Activated naive CD8-positive, alpha-beta T cell treated with anti-CD3 and anti-CD28 coated beads, Interleukin-2, amount 50 U/mL, for 24 hours (primary cell): ENCODE measurements around the gene HVCN1.
"Not testable (repeated sequence)": the region's sequence is repeated elsewhere in the genome, so short reads cannot be mapped to it uniquely, and the experiment has no call there.

Experiments
- ATAC-seq: fragments of 150-1000 bp; cut with Tn5 transposase; one replicate; pipeline ENCODE4 v1.10.0; 2021
- DNase-seq: peaks from one replicate; pipeline ENCODE4 v3.0.0; 2021
- H3K27ac Mint-ChIP-seq: one replicate; pipeline ENCODE4 v1.8.0; 2021; ENCODE audit warnings: mild to moderate bottlenecking, mixed read lengths
- H3K27me3 Mint-ChIP-seq: one replicate; pipeline ENCODE4 v1.8.0; 2021; ENCODE audit warnings: mixed read lengths
- H3K36me3 Mint-ChIP-seq: one replicate; pipeline ENCODE4 v1.8.0; 2021; ENCODE audit warnings: low read depth, mixed read lengths
- H3K4me1 Mint-ChIP-seq: one replicate; pipeline ENCODE4 v1.8.0; 2021; ENCODE audit warnings: mixed read lengths
- H3K4me3 Mint-ChIP-seq: one replicate; pipeline ENCODE4 v1.8.0; 2021; ENCODE audit warnings: mild to moderate bottlenecking, moderate library complexity, mixed read lengths
- H3K9me3 Mint-ChIP-seq: one replicate; pipeline ENCODE4 v1.8.0; 2021; ENCODE audit warnings: mixed read lengths

The HVCN1 gene

DNA sequence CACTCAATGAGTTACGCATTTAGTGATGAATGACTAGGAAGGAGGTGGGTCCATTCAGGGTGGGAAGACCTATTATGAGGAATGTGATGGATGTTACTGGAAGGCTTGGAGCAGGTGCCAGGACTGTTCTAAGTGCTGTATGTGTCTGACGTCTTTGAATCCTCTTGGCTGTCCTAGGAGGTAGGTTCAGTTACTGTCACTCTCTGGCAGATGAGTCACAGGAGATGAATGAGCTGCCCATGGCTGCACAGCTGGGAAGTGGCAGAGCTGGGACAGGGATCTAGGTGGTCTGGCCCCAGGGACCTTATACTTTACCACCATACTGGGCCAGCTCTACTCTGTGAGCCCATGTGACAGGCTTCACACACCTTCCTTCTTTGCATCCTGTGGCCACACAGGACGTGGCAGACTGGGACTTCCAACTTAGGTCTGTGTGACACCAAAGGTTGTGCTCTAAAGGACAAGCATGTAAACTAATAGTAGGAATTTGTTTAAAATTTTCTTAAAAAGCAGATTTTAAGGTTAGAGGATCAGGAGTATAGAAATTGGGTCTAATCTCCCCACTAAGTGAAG, 51.0 kb downstream of the HVCN1 start:
- H3K4me1 Mint-ChIP-seq: peaks cover 84% of the 10 kb centered on the region
- DNase-seq (no peak), ATAC-seq (peak; percentile 62)
- no peak overlapping the region for H3K27ac Mint-ChIP-seq
- no peaks in the 10 kb centered on the region for H3K27me3 Mint-ChIP-seq
- no peak overlapping the region for H3K4me3 Mint-ChIP-seq
- H3K9me3 Mint-ChIP-seq: no peaks in the 10 kb centered on the region
- no peaks in the 10 kb centered on the region for H3K36me3 Mint-ChIP-seq

GRCh38 chr12:110636516-110636915, 52.4 kb downstream of the HVCN1 start:
- DNase-seq (no peak), ATAC-seq (no peak)
- Mint-ChIP-seq H3K27me3 (no peaks in the 10 kb centered on the region), H3K4me1 (peaks cover 75% of the 10 kb centered on the region), H3K27ac (peak overlapping the region; percentile 48), H3K9me3 (no peaks in the 10 kb centered on the region), H3K4me3 (no peak overlapping the region), H3K36me3 (no peaks in the 10 kb centered on the region)

- no peaks in the 10 kb centered on the region for H3K9me3 Mint-ChIP-seq
- H3K27me3 Mint-ChIP-seq: no peaks in the 10 kb centered on the region
- DNase-seq (no peak), ATAC-seq (no peak)
- H3K27ac Mint-ChIP-seq: peak overlapping the region; percentile 67
- H3K4me3 Mint-ChIP-seq: no peak overlapping the region
- no peaks in the 10 kb centered on the region for H3K36me3 Mint-ChIP-seq
- H3K4me1 Mint-ChIP-seq: peaks cover 61% of the 10 kb centered on the region
Measured at GRCh38 chr12:110635055-110635454, 53.9 kb downstream of the HVCN1 start.

GRCh38 chr12:110627500-110628195, 61.3 kb downstream of the HVCN1 start:
- Mint-ChIP-seq H3K27me3 (no peaks in the 10 kb centered on the region), H3K9me3 (no peaks in the 10 kb centered on the region), H3K36me3 (peaks cover 11% of the 10 kb centered on the region), H3K4me3 (peak overlapping the region; percentile 2), H3K27ac (peak overlapping the region; percentile 60), H3K4me1 (peaks cover 16% of the 10 kb centered on the region)
- ATAC-seq (no peak), DNase-seq (no peak)

DNA sequence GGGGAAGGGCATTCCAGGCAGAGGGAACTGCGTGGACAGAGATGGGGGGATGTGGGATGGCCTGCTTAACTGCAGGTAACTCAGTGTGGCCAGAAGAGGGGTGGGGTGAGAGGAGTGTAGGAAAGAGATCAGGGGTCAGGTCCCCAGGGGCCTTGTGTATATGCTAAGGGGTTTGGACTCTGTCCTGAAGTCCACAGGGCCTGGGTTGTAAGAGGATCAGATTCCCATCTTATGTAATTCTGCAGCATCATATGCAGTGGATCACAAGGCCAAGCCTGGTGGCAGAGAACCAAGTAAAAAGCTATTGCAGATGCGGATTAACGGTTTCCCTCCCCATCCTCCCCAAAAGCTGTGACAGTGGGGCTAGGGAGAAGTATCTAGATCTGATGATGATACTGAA, 66.3 kb downstream of the HVCN1 start:
- no peak for ATAC-seq
- peaks cover 34% of the 10 kb centered on the region for H3K4me1 Mint-ChIP-seq
- no peak for DNase-seq
- H3K27ac Mint-ChIP-seq: no peak overlapping the region
- no peaks in the 10 kb centered on the region for H3K27me3 Mint-ChIP-seq
- H3K4me3 Mint-ChIP-seq: no peak overlapping the region
- peaks cover 3% of the 10 kb centered on the region for H3K36me3 Mint-ChIP-seq
- H3K9me3 Mint-ChIP-seq: no peaks in the 10 kb centered on the region

DNA sequence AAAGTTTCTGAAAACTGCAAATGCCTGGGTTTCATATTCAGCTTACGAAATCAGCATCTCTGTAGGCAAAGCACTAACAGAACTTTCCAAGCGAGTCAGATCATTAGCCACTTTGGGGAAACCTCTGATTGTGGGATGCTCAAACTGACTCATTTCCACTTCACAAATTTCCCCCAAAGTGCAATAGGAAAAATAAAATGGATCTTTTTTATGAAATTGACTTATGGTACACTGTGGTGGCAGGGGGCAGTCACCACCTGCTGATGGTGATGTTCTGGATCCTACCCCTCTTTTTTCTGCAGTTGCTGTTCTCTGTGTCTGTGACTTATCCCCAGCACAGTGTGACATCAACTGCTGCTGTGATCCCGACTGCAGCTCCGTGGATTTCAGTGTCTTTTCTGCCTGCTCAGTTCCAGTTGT, 69.4 kb downstream of the HVCN1 start:
- DNase-seq: peak; percentile 42
- H3K4me3 Mint-ChIP-seq: peak overlapping the region; percentile 47
- peak overlapping the region; percentile 88 for H3K27ac Mint-ChIP-seq
- peaks cover 40% of the 10 kb centered on the region for H3K4me1 Mint-ChIP-seq
- peaks cover 3% of the 10 kb centered on the region for H3K36me3 Mint-ChIP-seq
- no peaks in the 10 kb centered on the region for H3K9me3 Mint-ChIP-seq
- ATAC-seq: peak; percentile 96
- H3K27me3 Mint-ChIP-seq: no peaks in the 10 kb centered on the region

GRCh38 chr12:110616471-110617115, 72.3 kb downstream of the HVCN1 start:
- H3K4me1 Mint-ChIP-seq: peaks cover 51% of the 10 kb centered on the region
- no peaks in the 10 kb centered on the region for H3K9me3 Mint-ChIP-seq
- peak overlapping the region; percentile 16 for H3K27ac Mint-ChIP-seq
- no peaks in the 10 kb centered on the region for H3K27me3 Mint-ChIP-seq
- no peak overlapping the region for H3K4me3 Mint-ChIP-seq
- DNase-seq (no peak), ATAC-seq (no peak)
- no peaks in the 10 kb centered on the region for H3K36me3 Mint-ChIP-seq

- DNase-seq (no peak), ATAC-seq (no peak)
- peak overlapping the region; percentile 22 for H3K27ac Mint-ChIP-seq
- no peaks in the 10 kb centered on the region for H3K27me3 Mint-ChIP-seq
- peak overlapping the region; percentile 82 for H3K4me3 Mint-ChIP-seq
- peaks cover 46% of the 10 kb centered on the region for H3K4me1 Mint-ChIP-seq
- no peaks in the 10 kb centered on the region for H3K36me3 Mint-ChIP-seq
- no peaks in the 10 kb centered on the region for H3K9me3 Mint-ChIP-seq
Measured at GRCh38 chr12:110615171-110615570, 73.7 kb downstream of the HVCN1 start.

- Mint-ChIP-seq H3K4me1 (peaks cover 43% of the 10 kb centered on the region), H3K27me3 (no peaks in the 10 kb centered on the region), H3K27ac (peak within 1 kb of the TSS; percentile 82), H3K9me3 (no peaks in the 10 kb centered on the region), H3K36me3 (no peaks in the 10 kb centered on the region), H3K4me3 (peak within 1 kb of the TSS; percentile 82)
- DNase-seq (peak; percentile 99), ATAC-seq (peak; percentile 99)
Measured at GRCh38 chr12:110613771-110614684, 74.9 kb downstream of the HVCN1 start, which contains the start of gene TCTN1. Gene TCTN1 (plus strand): TSS chr12:110614129. CDS start chr12:110614183, 54 bp downstream.

GRCh38 chr12:110613071-110613770, 75.7 kb downstream of the HVCN1 start:
- no peaks in the 10 kb centered on the region for H3K9me3 Mint-ChIP-seq
- H3K27me3 Mint-ChIP-seq: no peaks in the 10 kb centered on the region
- H3K36me3 Mint-ChIP-seq: no peaks in the 10 kb centered on the region
- H3K4me1 Mint-ChIP-seq: peaks cover 43% of the 10 kb centered on the region
- DNase-seq (no peak), ATAC-seq (no peak)
- peak overlapping the region; percentile 82 for H3K4me3 Mint-ChIP-seq
- peak overlapping the region; percentile 82 for H3K27ac Mint-ChIP-seq

GRCh38 chr12:110606253-110606611, 82.7 kb downstream of the HVCN1 start:
- no peak for ATAC-seq
- peaks cover 32% of the 10 kb centered on the region for H3K4me1 Mint-ChIP-seq
- H3K9me3 Mint-ChIP-seq: no peaks in the 10 kb centered on the region
- H3K36me3 Mint-ChIP-seq: no peaks in the 10 kb centered on the region
- H3K4me3 Mint-ChIP-seq: peak overlapping the region; percentile 83
- H3K27ac Mint-ChIP-seq: peak overlapping the region; percentile 90
- no peaks in the 10 kb centered on the region for H3K27me3 Mint-ChIP-seq
- no peak for DNase-seq

- H3K4me1 Mint-ChIP-seq: peaks cover 21% of the 10 kb centered on the region
- H3K36me3 Mint-ChIP-seq, H3K4me3 Mint-ChIP-seq, H3K27me3 Mint-ChIP-seq, H3K9me3 Mint-ChIP-seq, H3K27ac Mint-ChIP-seq: not testable (repeated sequence)
- ATAC-seq (peak; percentile 78), DNase-seq (peak; percentile 39)
Measured at GRCh38 chr12:110602085-110602814, 86.7 kb downstream of the HVCN1 start.

DNA sequence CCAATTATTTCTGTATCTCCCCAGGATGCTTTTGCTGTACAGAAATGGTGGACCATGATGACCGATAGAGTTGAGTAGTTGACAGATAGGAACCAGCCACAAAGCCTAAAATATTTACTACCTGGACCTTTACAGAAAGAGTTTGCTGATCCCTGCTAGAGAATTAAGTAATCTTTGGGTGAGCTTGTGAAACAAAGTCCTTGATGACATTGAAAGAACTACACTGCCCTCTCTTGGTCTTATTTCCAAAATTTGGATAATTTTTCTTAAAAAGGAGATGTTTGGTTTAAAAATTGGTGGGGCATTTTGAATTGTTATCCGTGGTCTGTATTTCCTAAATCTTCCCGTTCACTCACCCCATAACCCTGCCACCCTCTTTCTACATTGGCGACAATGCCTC, 88.7 kb downstream of the HVCN1 start:
- H3K9me3 Mint-ChIP-seq: no peaks in the 10 kb centered on the region
- DNase-seq (no peak), ATAC-seq (no peak)
- H3K36me3 Mint-ChIP-seq: no peaks in the 10 kb centered on the region
- H3K27me3 Mint-ChIP-seq: no peaks in the 10 kb centered on the region
- H3K27ac Mint-ChIP-seq: no peak overlapping the region
- H3K4me3 Mint-ChIP-seq: no peak overlapping the region
- peaks cover 11% of the 10 kb centered on the region for H3K4me1 Mint-ChIP-seq
